ENCODE measurements around the gene SPIN2B.
"Not testable (repeated sequence)": the region's sequence is repeated elsewhere in the genome, so short reads cannot be mapped to it uniquely, and the experiment has no call there.

DNA sequence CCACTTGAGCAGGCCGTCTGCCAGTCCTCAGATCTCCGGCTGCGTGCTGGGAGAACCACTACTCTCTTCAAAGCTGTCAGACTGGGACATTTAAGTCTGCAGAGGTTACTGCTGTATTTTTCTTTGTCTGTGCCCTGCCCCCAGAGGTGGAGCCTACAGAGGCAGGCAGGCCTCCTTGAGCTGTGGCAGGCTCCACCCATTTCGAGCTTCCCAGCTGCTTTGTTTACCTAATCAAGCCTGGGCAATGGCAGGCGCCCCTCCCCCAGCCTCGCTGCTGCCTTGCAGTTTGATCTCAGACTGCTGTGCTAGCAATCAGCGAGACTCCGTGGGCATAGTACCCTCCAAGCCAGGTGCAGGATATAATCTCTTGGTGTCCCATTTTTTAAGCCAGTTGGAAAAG is 30.9 kb upstream of the SPIN2B start:
- not testable (repeated sequence) for TF ChIP-seq EZH2 (IDR thresholded peaks at IDR 0.05; ENCODE audit: borderline replicate concordance); EZH2phosphoT487 (IDR thresholded peaks at IDR 0.05; ENCODE audit: low read depth, severe bottlenecking, unreplicated experiment)
- TF ChIP-seq, protein P1, sequence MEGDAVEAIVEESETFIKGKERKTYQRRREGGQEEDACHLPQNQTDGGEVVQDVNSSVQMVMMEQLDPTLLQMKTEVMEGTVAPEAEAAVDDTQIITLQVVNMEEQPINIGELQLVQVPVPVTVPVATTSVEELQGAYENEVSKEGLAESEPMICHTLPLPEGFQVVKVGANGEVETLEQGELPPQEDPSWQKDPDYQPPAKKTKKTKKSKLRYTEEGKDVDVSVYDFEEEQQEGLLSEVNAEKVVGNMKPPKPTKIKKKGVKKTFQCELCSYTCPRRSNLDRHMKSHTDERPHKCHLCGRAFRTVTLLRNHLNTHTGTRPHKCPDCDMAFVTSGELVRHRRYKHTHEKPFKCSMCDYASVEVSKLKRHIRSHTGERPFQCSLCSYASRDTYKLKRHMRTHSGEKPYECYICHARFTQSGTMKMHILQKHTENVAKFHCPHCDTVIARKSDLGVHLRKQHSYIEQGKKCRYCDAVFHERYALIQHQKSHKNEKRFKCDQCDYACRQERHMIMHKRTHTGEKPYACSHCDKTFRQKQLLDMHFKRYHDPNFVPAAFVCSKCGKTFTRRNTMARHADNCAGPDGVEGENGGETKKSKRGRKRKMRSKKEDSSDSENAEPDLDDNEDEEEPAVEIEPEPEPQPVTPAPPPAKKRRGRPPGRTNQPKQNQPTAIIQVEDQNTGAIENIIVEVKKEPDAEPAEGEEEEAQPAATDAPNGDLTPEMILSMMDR (IDR thresholded peaks at IDR 0.05; ENCODE audit: poor library complexity), result not testable (repeated sequence)

Measured in hepatocyte (in vitro differentiated cells).